ENCODE measurements around the gene CLK1. TPM values are rescaled to one million over a fixed set of nuclear protein-coding genes. Genes with fewer than 3 reads are reported as not detected.

The CLK1 gene
- total RNA-seq, 4 donors from 2014 or later: 102 to 262 (median 191) TPM

- no peak overlapping the region for H3K4me3 ChIP-seq (replicated peaks in 1 of 3)
- TF ChIP-seq CTCF (IDR thresholded peaks at IDR 0.05) (no peak), POLR2A (IDR thresholded peaks at IDR 0.05) (no peak)
- no peak overlapping the region for H3K27ac ChIP-seq
- no peaks in the 10 kb centered on the region for H3K9me3 ChIP-seq
- no peak for DNase-seq
- H3K36me3 ChIP-seq: peaks cover 34 to 45% of the 10 kb centered on the region in 2 donors
- H3K27me3 ChIP-seq: no peaks in the 10 kb centered on the region
- 91 to 92% methylated on average over 1 of the region's 1 CpG for WGBS, 2 donors
- H3K4me1 ChIP-seq: peaks cover 19 to 23% of the 10 kb centered on the region in 2 donors
- intact Hi-C loops (cut with DNase I): loop anchor here (5.0 kb wide), 2 partner anchors 47 to 103 kb away; partner anchors contain the start of gene CLK1
These were observed 49.5 kb downstream of the CLK1 start for GRCh38 chr2:200814917-200815316.

- WGBS, 2 donors: 73 to 92% methylated on average over 3 of the region's 3 CpGs
- TF ChIP-seq CTCF (IDR thresholded peaks at IDR 0.05) (no peak), POLR2A (IDR thresholded peaks at IDR 0.05) (no peak)
- DNase-seq: no peak
- no peak overlapping the region for H3K27ac ChIP-seq
- no peak overlapping the region for H3K4me3 ChIP-seq (replicated peaks in 1 of 3)
- no peaks in the 10 kb centered on the region for H3K27me3 ChIP-seq
- intact Hi-C loops (cut with DNase I): loop anchor here (5.0 kb wide), 2 partner anchors 48 to 102 kb away; partner anchors contain the start of gene CLK1
- peaks cover 28 to 39% of the 10 kb centered on the region in 2 donors for H3K36me3 ChIP-seq
- no peaks in the 10 kb centered on the region for H3K9me3 ChIP-seq
- peaks cover 19 to 23% of the 10 kb centered on the region in 2 donors for H3K4me1 ChIP-seq
These were observed 50.1 kb downstream of the CLK1 start for GRCh38 chr2:200814276-200814815.

GRCh38 chr2:200812122-200813022 lies 52.1 kb downstream of the CLK1 start:
- intact Hi-C loops (cut with DNase I): loop anchor here (5.0 kb wide), 2 partner anchors 50 to 100 kb away; partner anchors contain the start of gene CLK1
- Histone ChIP-seq H3K36me3 (peaks cover 9 to 19% of the 10 kb centered on the region in 2 donors), H3K27ac (peak overlapping the region; percentile 92 to 97 (median 97)), H3K27me3 (no peaks in the 10 kb centered on the region), H3K9me3 (no peaks in the 10 kb centered on the region), H3K4me1 (peaks cover 19 to 23% of the 10 kb centered on the region in 2 donors), H3K4me3 (replicated peaks in 1 of 3) (peak overlapping the region; percentile 92 to 99 (median 96))
- TF ChIP-seq POLR2A (IDR thresholded peaks at IDR 0.05) (no peak), CTCF (IDR thresholded peaks at IDR 0.05) (peak in 4 of 6 experiments; percentile 43 to 69 (median 49))
- 2 to 3% methylated on average over 17 to 29 of the region's 70 CpGs for WGBS, 2 donors
- peak; percentile 75 to 78 for DNase-seq

GRCh38 chr2:200811333-200812121 lies 52.9 kb downstream of the CLK1 start, which contains the start of gene BZW1:
Gene BZW1, plus strand, starts transcription at chr2:200811910. Its CDS starts 1,308 bp downstream, at chr2:200813218.
- Histone ChIP-seq H3K36me3 (peaks cover 6 to 11% of the 10 kb centered on the region in 2 donors), H3K27me3 (no peaks in the 10 kb centered on the region), H3K4me3 (replicated peaks in 1 of 3) (peak within 1 kb of the TSS; percentile 92 to 99 (median 96)), H3K9me3 (no peaks in the 10 kb centered on the region), H3K4me1 (peaks cover 19 to 23% of the 10 kb centered on the region in 2 donors), H3K27ac (peak within 1 kb of the TSS; percentile 92 to 97 (median 97))
- intact Hi-C loops (cut with DNase I): loop anchor here (5.0 kb wide), 2 partner anchors 51 to 99 kb away; partner anchors contain the start of gene CLK1
- WGBS, 2 donors: 0% methylated on average over 38 to 44 of the region's 75 CpGs
- TF ChIP-seq CTCF (IDR thresholded peaks at IDR 0.05) (no peak), POLR2A (IDR thresholded peaks at IDR 0.05) (peak; percentile 63 to 93)
- peak; percentile 94 to 97 for DNase-seq
